WTC11 (cell line): ENCODE results near the gene GSG1L.

Source experiments
- MYBL2 ChIP-seq: sonication (generic); formaldehyde crosslinking; IDR thresholded peaks from 2 replicates; pipeline ENCODE4 v1.8.1; 2023; ENCODE audit warnings: mild to moderate bottlenecking, moderate library complexity, missing genetic modification reagents
- SMAD3 ChIP-seq: sonication (generic); formaldehyde crosslinking; IDR thresholded peaks from 2 replicates; pipeline ENCODE4 v1.8.0; 2022; ENCODE audit warnings: missing genetic modification reagents, mild to moderate bottlenecking, borderline replicate concordance
- SP1 ChIP-seq: sonication (generic); formaldehyde crosslinking; conservative IDR thresholded peaks from 2 replicates; pipeline ENCODE4 v1.8.1; 2022; ENCODE audit warnings: missing genetic modification reagents
- TF ChIP-seq, protein P1 (sequence below): fragments of 200-600 bp; IDR thresholded peaks from 2 replicates; pipeline ENCODE4 v1.8.0; 2022; ENCODE audit warnings: antibody characterized with exemption

DNA sequence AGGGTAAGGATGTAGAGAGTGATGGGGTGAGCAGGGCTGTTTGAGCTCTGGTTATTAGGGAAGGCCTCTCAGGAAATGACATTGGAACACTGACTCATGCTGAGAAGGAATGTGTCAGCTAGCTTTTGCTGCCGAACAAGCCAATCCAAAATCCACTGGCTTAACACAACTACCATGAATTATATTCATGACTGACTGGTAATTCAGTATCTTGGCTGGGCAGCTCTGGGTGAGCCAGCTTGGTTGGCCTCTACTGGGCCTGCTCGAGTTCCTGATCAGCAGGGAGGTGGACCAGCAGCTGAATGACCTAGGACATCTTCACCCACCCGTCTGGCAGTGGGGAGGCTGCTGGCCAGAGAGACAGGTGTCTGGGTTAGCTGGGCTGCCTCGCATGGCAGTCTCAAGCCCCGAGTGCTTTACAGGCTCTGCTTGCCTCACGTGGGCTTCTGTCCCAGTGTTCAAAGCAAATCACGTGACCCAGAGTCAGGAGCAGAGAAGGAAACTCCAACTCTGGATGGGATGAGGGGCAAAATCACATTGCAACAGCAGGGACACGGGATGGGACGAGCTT lies 304.1 kb downstream of the GSG1L start:
- no peak for TF ChIP-seq SMAD3 (CRISPR knock-in tag)
- TF ChIP-seq, protein P1, sequence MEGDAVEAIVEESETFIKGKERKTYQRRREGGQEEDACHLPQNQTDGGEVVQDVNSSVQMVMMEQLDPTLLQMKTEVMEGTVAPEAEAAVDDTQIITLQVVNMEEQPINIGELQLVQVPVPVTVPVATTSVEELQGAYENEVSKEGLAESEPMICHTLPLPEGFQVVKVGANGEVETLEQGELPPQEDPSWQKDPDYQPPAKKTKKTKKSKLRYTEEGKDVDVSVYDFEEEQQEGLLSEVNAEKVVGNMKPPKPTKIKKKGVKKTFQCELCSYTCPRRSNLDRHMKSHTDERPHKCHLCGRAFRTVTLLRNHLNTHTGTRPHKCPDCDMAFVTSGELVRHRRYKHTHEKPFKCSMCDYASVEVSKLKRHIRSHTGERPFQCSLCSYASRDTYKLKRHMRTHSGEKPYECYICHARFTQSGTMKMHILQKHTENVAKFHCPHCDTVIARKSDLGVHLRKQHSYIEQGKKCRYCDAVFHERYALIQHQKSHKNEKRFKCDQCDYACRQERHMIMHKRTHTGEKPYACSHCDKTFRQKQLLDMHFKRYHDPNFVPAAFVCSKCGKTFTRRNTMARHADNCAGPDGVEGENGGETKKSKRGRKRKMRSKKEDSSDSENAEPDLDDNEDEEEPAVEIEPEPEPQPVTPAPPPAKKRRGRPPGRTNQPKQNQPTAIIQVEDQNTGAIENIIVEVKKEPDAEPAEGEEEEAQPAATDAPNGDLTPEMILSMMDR: no peak
- TF ChIP-seq MYBL2: no peak
- TF ChIP-seq SP1 (CRISPR knock-in tag): no peak
